ENCODE measurements around the gene PRCD.

The PRCD gene

DNA sequence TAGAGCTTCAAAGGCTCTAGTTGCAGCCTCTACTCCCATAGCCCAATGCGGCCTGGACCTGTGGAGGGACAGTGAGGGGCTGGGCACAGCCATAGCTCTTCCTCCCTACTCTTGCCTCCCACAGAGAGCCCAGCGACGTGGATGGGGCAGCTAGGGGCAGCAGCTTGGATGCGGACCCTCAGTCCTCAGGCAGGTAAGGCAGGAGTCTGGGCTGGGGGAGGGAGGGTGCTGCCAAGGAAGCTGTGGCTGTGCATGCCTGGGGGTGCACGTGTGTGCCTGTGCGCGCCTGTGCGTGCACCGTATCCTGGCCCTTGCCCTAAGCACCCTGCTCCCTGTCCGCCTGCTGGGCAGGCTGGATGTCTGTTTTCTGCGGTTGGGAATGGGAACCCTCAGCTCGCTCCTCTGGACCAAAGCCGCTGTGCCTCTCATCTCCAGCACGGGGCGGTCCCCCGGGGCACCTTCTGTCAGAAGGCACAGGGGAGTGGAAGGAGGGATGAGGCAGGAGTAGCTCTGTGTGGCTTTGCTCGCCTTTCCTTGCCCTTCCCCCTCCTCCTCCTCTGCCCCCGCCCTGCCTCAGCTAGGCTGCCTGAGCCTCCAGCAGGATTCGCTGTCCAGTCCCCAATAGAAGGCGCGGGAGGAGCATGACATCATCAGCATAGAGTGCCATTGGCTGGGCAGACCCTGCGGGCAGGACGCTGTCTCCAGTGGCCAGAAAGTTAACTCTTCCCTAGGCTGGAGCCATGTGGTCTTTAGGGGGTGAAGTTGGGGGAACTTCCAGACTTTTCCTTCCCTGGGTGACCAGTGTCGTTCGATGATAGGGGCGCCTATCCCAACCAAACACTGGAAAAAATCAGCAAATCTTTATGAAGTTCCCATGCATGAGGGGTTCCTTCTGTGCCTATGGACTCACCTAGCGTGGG, 797 bp downstream of the PRCD start:
- ATAC-seq (peak; percentile 48), DNase-seq (peak; percentile 39)

DNA sequence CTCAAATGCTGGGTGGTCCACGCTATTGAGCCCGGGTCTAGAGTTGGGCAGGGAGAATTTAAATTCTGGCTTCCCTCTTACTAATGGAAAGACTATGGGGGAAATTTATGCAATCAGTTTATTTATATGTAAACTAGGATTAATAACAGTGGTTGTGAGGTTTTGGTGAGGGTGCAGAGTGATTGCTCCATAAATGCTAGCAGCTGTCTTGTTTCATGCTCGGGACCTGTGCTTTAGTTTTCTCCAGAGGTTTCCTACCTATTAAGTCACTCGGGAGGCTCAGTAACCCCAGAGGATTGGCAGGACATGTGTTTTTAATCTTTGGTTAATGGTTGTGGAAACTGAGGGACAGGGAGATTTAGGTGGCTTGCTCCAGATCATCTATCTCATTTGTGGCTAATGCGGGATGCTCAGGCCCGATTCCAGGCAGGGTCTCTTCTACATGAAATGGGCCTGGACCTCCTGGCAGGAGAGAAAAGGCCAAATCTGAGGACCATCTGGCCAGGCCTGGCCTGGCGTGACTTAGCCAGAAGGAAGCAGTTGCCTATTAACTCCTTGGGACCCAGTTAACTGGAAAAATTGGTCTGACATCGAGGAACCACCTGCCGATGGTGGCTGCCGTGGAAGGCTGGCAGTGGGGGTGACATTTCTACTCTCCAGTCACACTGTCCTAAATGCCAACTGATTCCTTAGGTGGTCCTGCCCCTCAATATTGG, 2.1 kb downstream of the PRCD start:
- ATAC-seq (no peak), DNase-seq (no peak)

GRCh38 chr17:76542566-76542971, 2.7 kb downstream of the PRCD start:
- ATAC-seq (no peak), DNase-seq (no peak)

GRCh38 chr17:76542984-76543383, 3.1 kb downstream of the PRCD start:
- ATAC-seq (no peak), DNase-seq (no peak)

GRCh38 chr17:76543482-76543825, 3.6 kb downstream of the PRCD start:
- no peak for DNase-seq
- no peak for ATAC-seq

GRCh38 chr17:76543826-76544545, 4.1 kb downstream of the PRCD start:
- DNase-seq (no peak), ATAC-seq (no peak)

GRCh38 chr17:76544546-76545365, 4.9 kb downstream of the PRCD start:
- no peak for DNase-seq
- ATAC-seq: no peak

- ATAC-seq (no peak), DNase-seq (no peak)
Measured at GRCh38 chr17:76545918-76546555, 6.2 kb downstream of the PRCD start.

DNA sequence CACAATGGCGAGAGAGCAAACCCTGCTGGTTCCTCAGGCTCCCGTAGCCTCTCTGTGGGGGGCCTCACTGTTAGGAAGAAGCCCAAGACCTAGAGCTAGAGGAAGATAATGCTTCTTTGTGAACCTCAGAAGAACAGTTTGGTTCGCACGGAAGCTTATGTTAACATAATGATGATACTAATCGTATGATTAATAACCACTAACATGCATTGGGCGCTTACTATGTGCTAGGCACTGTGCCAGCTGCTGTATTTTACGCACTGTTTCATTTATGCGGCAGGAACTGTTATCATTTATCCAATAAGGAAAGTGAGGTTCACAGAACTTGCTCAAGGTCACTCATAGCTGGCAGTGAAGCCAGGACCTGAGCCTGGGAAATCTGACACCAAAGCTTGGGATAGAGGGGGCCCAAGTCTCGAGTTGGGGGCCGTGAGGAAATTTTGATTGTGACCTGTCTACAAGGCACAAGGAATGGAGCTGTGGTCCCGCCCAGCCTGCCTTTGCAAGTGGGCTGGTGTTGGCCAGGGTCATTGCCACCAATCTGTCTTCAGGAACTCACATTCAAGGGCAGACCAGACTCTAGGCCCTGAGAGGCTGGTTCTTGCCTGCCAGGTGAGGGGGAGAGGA, 6.8 kb downstream of the PRCD start:
- no peak for ATAC-seq
- DNase-seq: no peak

DNA sequence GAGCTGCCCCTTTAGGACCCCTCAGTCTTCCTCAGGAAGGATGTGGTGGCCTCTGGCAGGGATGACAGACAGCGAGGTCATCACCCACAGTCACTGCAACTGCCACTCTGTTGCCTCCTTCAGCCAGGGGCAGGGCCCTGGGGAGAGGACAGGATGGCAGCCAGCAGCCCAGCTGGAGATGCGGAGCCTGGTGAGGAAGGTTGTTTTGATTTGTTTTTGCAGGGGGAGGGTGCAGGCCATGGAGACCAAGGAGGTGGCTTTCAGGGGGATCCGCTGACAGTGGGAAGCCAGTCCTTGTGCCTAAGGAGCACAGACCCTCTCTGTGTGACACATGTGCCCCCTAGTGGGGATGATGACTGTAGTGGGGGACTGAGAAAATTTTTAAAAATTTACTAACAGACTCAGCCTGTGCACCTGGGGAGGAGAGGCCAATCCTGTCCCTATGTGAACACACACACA, 7.4 kb downstream of the PRCD start:
- peak; percentile 70 for DNase-seq
- peak; percentile 73 for ATAC-seq

DNA sequence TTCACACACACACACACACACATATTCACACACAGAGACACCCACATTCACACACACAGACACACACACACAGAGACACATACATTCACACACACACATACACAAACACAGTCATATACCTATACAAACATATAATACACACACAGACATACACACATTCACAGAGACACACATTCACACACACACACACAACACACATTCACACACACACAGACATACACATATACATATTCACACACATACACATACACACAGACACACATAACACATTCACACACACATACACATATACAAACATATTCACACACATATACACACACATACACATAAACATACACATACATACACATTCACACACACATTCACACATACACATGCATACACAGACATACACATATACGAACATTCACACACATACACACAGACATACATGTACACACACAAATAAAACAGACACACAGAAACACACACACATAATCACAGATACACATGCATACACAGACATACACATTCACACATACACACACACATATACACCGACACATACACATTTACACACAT, 7.9 kb downstream of the PRCD start:
- no peak for DNase-seq

GRCh38 chr17:76548378-76549214, 8.8 kb downstream of the PRCD start:
- ATAC-seq (no peak), DNase-seq (no peak)

More for the DNA sequence above, 7.9 kb downstream of the PRCD start:
- ATAC-seq: no peak

- DNase-seq (no peak), ATAC-seq (no peak)
Measured at GRCh38 chr17:76549215-76549518, 9.3 kb downstream of the PRCD start.

DNA sequence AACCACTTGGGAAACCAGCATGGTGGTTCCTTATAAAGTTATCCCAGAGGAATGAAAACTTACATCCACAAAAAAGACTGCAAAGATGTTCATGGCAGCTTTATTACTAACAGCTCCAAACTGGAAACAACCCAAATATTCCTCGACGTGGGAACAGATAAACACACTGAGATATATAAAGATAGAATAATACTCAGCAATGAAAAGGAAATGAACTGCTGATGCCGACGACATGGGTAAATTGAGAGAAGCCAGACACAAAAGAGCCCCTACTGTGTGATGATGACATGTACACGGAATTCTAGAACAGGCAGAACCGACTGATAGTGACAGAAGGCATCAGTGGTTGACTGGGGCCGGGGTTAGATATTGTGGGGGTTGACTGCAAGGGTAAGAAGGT, 9.7 kb downstream of the PRCD start:
- no peak for ATAC-seq

DNA sequence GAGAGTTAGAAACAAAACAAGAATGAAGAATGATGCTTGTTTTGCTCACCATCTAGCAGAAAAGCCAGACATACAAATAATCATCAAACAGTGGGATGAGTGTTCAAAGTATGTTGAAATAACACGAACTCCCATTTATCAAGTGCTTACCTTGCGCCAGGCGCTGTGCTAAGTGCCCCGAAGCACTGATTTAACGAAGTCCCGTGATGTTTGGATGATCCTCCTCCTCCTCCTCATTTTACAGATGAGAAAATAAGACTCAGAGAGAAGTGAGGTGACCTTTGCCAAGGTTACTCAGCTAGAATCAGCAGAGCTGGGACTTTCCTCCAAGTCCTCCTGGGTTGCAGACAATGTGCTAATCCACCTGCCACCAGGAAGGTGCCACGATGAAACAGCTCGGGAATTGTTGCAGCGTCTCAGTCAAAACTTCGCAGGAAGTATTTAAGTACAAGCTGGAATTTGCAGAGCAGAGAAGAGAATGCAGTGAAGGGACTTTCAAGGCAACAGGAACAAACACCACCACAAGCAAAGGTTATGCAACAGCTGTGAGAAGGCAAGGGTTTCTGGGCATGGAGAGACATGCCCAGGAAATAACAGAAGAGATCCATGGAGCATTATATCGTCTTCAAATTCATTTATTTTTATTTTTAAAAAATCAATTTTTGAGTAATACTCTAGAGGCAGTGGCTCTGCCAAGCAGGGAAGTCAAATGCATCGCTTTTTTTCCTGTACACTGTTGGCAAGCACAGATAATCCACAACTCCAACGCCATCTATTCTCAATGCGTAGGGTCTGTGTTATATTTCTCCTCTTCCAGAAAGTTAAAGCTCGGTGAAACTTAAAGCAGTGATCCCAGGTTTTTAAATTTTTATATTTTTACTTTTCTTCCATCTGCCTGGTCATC, 11.1 kb downstream of the PRCD start:
- no peak for DNase-seq
- no peak for ATAC-seq

More for the DNA sequence above, 9.7 kb downstream of the PRCD start:
- DNase-seq: no peak

DNA sequence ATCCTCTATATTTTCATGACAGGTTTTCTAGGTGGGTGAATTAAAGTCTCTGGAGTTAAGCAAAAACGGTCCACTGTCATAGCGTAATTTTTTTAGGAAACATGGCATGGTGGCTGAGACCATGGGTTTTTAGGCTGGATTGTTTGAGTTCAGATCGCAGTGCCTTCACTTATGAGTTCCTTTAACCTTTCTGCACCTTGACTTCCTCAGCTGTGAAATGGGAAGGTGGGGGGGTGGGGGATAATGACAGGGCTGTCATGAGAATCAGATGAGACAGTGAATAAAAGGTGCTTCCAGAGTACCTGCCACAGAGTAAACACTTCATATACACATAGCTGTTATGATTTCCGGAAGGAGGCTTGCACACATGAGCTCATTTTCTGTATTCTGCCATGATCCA, 11.8 kb downstream of the PRCD start:
- DNase-seq (no peak), ATAC-seq (no peak)

GRCh38 chr17:76553178-76553908, 13.5 kb downstream of the PRCD start:
- no peak for DNase-seq

DNA sequence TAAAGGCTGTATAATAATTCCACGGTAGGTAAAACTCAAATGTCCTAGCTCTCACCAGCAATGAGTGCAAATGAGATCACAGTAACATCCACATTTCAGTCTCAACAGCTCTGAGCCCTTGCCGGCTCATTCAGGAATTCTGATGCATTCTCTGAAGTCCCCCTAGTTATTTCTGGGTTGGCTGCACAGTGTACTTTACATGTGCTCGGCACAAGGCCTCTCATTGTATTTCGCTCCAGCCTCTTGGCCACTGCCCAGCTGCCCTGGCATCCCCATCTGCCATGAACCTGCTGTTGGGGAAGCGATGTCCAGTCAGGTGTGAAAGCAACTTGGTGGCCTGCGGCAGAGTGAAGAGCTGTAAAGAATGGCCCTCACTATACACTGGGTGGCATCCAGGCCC, 14.3 kb downstream of the PRCD start:
- ATAC-seq (no peak), DNase-seq (no peak)

More at GRCh38 chr17:76553178-76553908, 13.5 kb downstream of the PRCD start:
- no peak for ATAC-seq
